Ascending aorta (tissue), 2 donors: ENCODE data around the gene IGF2BP1. TPM values are rescaled to one million over a fixed set of nuclear protein-coding genes. Genes with fewer than 3 reads are reported as not detected.

ENCODE experiments used
- DNase-seq, 2 donors: peaks; one replicate each; pipeline ENCODE4 v3.0.0-alpha.2; 2019; ENCODE audit warnings: low spot score in 2 of 2
- H3K27ac ChIP-seq, 2 donors: fragments of 200-600 bp; sonication (generic); one replicate each; pipeline ENCODE4 v1.5.1; 2016 to 2017; ENCODE audit warnings: mild to moderate bottlenecking in 1 of 2
- H3K27me3 ChIP-seq: fragments of 200-600 bp; sonication (generic); one replicate; pipeline ENCODE4 v1.5.1; 2017
- H3K36me3 ChIP-seq, 2 donors: fragments of 200-600 bp; sonication (generic); one replicate each; pipeline ENCODE4 v1.5.1; 2016
- H3K4me1 ChIP-seq, 2 donors: fragments of 200-600 bp; sonication (generic); one replicate each; pipeline ENCODE4 v1.5.1; 2016 to 2017; ENCODE audit warnings: mild to moderate bottlenecking in 1 of 2
- H3K4me3 ChIP-seq, 2 donors: fragments of 200-600 bp; sonication (generic); one replicate each; pipeline ENCODE4 v1.5.1; 2016 to 2017; ENCODE audit warnings: mild to moderate bottlenecking in 1 of 2
- H3K9me3 ChIP-seq, 2 donors: fragments of 200-600 bp; sonication (generic); one replicate each; pipeline ENCODE4 v1.5.1; 2016
- CTCF ChIP-seq, 3 experiments: fragments of 200-600 bp in 2 of 3; fragments of 450-650 bp in 1 of 3; sonication (generic) in 2 of 3; IDR thresholded peaks; one replicate each; pipeline ENCODE4 v1.5.1; 2016 to 2019; ENCODE audit warnings: antibody characterized with exemption in 3 of 3, mild to moderate bottlenecking in 1 of 3, moderate library complexity in 1 of 3
- intact Hi-C: fragments of 100-400 bp; cut with DNase I; formaldehyde crosslinking; loops from one replicate; pipeline ENCODE4 v1.15.1; 2023
- total RNA-seq: library from RNA; depleted of rRNA; stranded (reverse); fragments of >200 nt; gene quantifications from one replicate; pipeline ENCODE4 v1.1.0, GENCODE V29; 2016

The IGF2BP1 gene
- total RNA-seq, 1 donor from 2014 or later, result not detected

DNA sequence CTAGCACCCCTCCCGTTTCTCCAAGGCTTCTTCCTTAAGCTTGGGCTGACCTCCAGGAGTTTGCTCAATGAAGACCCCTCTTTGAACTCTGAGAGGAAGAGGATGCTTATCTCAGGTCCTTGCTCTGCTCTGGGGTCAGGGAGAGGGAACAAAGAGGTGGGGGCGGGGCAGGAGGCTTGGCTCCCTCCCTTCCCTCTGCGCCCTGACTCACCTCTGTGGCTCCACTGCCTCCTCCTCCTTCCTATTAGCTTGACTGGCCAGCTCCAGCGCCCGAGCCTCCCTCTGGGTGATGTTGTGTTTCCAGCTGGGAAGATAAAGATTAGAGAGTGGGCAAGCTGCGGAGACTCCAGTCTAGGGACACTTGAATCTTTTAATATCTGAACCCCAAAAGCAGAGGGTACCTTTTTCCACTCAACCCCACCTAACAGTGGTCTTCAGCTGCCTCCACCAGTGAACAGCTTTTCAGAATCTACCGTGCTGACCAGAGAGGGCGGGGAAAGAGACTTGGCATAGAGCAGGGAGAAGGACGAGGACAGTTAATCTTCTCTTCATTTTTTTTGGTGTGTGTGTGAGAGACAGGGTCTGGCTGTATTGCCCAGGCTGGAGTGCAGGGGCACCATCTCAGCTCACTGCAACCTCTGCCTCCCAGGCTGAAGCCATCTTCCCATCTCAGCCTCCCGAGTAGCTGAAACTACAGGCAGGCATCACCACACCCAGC, 35.5 kb upstream of the IGF2BP1 start:
- Histone ChIP-seq H3K27me3 (no peaks in the 10 kb centered on the region), H3K4me3 (no peak overlapping the region), H3K9me3 (no peaks in the 10 kb centered on the region), H3K36me3 (no peaks in the 10 kb centered on the region), H3K27ac (no peak overlapping the region), H3K4me1 (no peaks in the 10 kb centered on the region)
- no peak for TF ChIP-seq CTCF (IDR thresholded peaks at IDR 0.05)
- intact Hi-C loops, result no loop called here
- DNase-seq, result no peak

GRCh38 chr17:48970224-48970623, 27.0 kb upstream of the IGF2BP1 start:
- no peak for DNase-seq
- Histone ChIP-seq H3K36me3 (no peaks in the 10 kb centered on the region), H3K27me3 (no peaks in the 10 kb centered on the region), H3K27ac (no peak overlapping the region), H3K9me3 (no peaks in the 10 kb centered on the region), H3K4me1 (peaks cover 0 to 3% of the 10 kb centered on the region in 2 donors), H3K4me3 (no peak overlapping the region)
- intact Hi-C loops, result no loop called here
- TF ChIP-seq CTCF (IDR thresholded peaks at IDR 0.05), result no peak

GRCh38 chr17:48970865-48971687, 26.1 kb upstream of the IGF2BP1 start:
- H3K27me3 ChIP-seq, result no peaks in the 10 kb centered on the region
- no peak for TF ChIP-seq CTCF (IDR thresholded peaks at IDR 0.05)
- peaks cover 0 to 3% of the 10 kb centered on the region in 2 donors for H3K4me1 ChIP-seq
- no peaks in the 10 kb centered on the region for H3K9me3 ChIP-seq
- no peak overlapping the region for H3K27ac ChIP-seq
- DNase-seq, result no peak
- no peaks in the 10 kb centered on the region for H3K36me3 ChIP-seq
- intact Hi-C loops, result no loop called here
- no peak overlapping the region for H3K4me3 ChIP-seq

DNA sequence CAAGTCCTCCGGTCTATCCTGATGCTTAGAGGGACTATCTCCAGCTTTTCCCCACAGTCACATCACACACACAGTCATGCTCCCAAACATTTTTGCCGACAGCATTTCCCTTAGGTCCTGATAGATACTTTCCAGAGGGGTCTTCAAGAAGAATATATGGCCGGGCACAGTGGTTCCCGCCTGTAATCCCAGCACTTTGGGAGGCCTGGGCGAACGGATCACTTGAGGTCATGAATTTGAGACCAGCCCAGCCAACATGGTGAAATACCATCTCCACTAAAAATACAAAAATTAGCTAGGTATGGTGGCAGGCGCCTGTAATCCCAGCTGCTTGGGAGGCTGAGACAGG, 24.5 kb upstream of the IGF2BP1 start:
- Histone ChIP-seq H3K27me3 (no peaks in the 10 kb centered on the region), H3K9me3 (no peaks in the 10 kb centered on the region), H3K4me3 (no peak overlapping the region), H3K36me3 (no peaks in the 10 kb centered on the region), H3K27ac (no peak overlapping the region), H3K4me1 (peaks cover 0 to 3% of the 10 kb centered on the region in 2 donors)
- no peak for TF ChIP-seq CTCF (IDR thresholded peaks at IDR 0.05)
- intact Hi-C loops, result no loop called here
- no peak for DNase-seq

DNA sequence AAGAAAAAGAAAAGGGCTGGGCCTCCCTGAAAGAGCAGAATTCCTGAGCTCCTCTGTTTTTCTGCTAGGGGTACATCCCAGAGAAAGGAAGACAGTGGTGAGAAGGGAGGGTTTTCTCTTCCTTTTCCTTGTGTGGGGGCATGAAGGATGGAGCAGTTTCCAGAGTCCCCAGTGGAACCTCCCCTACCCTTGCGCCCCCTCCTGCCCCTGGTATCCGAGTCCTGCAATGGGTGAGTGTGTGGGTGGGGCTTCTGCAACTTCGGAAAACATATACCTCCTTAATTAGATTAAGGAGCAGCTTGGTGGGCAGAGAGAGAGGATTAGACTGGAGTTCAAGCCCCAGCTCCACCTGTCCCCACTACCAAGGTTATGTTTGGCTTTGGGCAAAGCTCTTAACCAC, 23.4 kb upstream of the IGF2BP1 start:
- H3K27me3 ChIP-seq, result no peaks in the 10 kb centered on the region
- intact Hi-C loops, result no loop called here
- TF ChIP-seq CTCF (IDR thresholded peaks at IDR 0.05), result no peak
- no peak overlapping the region for H3K4me3 ChIP-seq
- no peak for DNase-seq
- H3K36me3 ChIP-seq, result no peaks in the 10 kb centered on the region
- H3K9me3 ChIP-seq, result no peaks in the 10 kb centered on the region
- no peak overlapping the region for H3K27ac ChIP-seq
- H3K4me1 ChIP-seq, result peaks cover 0 to 3% of the 10 kb centered on the region in 2 donors
